Measurements from ENCODE around the gene KRTAP9-7. TPM values are rescaled to one million over a fixed set of nuclear protein-coding genes. Genes with fewer than 3 reads are reported as not detected.

KRTAP9-7 gene
- total RNA-seq, 1 experiment from 2014 or later, result not detected

DNA sequence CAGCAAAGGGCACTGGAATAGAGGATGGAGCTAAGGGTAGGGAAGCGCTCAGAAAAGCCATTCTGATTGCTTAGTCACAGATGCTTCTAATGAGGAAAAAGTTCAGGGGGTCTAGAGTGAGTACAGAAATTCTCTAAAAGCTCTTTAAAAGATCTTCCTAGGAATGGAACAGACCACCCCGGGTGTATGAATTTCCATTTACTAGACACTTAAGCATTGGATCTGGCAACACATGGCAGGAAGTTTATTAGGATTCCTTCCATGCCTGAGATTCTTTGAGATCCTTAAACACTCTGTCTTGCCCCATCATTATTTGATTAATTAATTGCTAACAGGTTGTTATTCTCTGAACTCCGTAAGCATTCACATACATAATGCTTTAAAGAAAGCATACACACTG is 8.5 kb downstream of the KRTAP9-7 start:
- H3K4me3 ChIP-seq (ENCODE audit: low read depth, low read length, poor library complexity, severe bottlenecking), result no peak overlapping the region
- TF ChIP-seq, protein P1, sequence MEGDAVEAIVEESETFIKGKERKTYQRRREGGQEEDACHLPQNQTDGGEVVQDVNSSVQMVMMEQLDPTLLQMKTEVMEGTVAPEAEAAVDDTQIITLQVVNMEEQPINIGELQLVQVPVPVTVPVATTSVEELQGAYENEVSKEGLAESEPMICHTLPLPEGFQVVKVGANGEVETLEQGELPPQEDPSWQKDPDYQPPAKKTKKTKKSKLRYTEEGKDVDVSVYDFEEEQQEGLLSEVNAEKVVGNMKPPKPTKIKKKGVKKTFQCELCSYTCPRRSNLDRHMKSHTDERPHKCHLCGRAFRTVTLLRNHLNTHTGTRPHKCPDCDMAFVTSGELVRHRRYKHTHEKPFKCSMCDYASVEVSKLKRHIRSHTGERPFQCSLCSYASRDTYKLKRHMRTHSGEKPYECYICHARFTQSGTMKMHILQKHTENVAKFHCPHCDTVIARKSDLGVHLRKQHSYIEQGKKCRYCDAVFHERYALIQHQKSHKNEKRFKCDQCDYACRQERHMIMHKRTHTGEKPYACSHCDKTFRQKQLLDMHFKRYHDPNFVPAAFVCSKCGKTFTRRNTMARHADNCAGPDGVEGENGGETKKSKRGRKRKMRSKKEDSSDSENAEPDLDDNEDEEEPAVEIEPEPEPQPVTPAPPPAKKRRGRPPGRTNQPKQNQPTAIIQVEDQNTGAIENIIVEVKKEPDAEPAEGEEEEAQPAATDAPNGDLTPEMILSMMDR (conservative IDR thresholded peaks at IDR 0.05; ENCODE audit: low read depth, low read length), result no peak
- TF ChIP-seq EZH2 (IDR thresholded peaks at IDR 0.05; ENCODE audit: borderline replicate concordance, low read depth, low read length, poor library complexity, severe bottlenecking), result no peak
- H3K27ac ChIP-seq (ENCODE audit: low read depth, low read length, poor library complexity, severe bottlenecking), result no peak overlapping the region
- H3K27me3 ChIP-seq (replicated peaks; ENCODE audit: insufficient read depth, low read depth, low read length, poor library complexity), result no peaks in the 10 kb centered on the region
- no TSS peak for BruUV-seq (replicated peaks)
- ChIA-PET POLR2A (ENCODE audit: low non-redundant PET) (no interaction called here), CTCF (no interaction called here)
- H3K4me1 ChIP-seq (ENCODE audit: insufficient read depth, low read length, poor library complexity, severe bottlenecking), result peaks cover 20% of the 10 kb centered on the region
- no peaks in the 10 kb centered on the region for H3K9me3 ChIP-seq (ENCODE audit: low read depth, low read length, poor library complexity, severe bottlenecking)
- no peaks in the 10 kb centered on the region for H3K36me3 ChIP-seq (ENCODE audit: insufficient read depth, low read length, poor library complexity, severe bottlenecking)
- DNase-seq (ENCODE audit: low spot score), result peak; percentile 52
- intact Hi-C loops (cut with micrococcal nuclease; ENCODE audit: unreplicated experiment), result no loop called here

DNA sequence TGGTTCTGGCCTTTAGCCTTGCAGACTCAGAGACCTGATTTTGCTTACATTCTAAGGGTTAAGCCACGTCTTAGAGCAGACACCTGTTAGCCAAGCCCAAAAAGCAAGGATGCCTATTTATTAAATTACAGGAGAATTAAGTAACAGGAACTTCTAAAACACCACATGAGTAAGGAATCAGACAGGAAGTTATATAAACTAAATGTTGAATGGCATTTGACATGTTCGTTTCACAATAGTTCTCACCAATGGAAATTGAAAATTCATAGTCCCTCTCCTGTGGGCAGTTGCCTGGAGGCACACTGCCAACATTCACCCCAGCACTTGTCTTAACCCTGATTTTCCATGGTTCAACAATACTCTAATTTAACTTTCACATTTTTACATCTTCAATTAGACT is 9.0 kb downstream of the KRTAP9-7 start:
- no peaks in the 10 kb centered on the region for H3K27me3 ChIP-seq (replicated peaks; ENCODE audit: insufficient read depth, low read depth, low read length, poor library complexity)
- intact Hi-C loops (cut with micrococcal nuclease; ENCODE audit: unreplicated experiment), result no loop called here
- ChIA-PET CTCF (no interaction called here), POLR2A (ENCODE audit: low non-redundant PET) (no interaction called here)
- no TSS peak for BruUV-seq (replicated peaks)
- DNase-seq (ENCODE audit: low spot score), result peak; percentile 27
- H3K36me3 ChIP-seq (ENCODE audit: insufficient read depth, low read length, poor library complexity, severe bottlenecking), result no peaks in the 10 kb centered on the region
- no peak overlapping the region for H3K4me3 ChIP-seq (ENCODE audit: low read depth, low read length, poor library complexity, severe bottlenecking)
- no peaks in the 10 kb centered on the region for H3K9me3 ChIP-seq (ENCODE audit: low read depth, low read length, poor library complexity, severe bottlenecking)
- peaks cover 20% of the 10 kb centered on the region for H3K4me1 ChIP-seq (ENCODE audit: insufficient read depth, low read length, poor library complexity, severe bottlenecking)
- H3K27ac ChIP-seq (ENCODE audit: low read depth, low read length, poor library complexity, severe bottlenecking), result no peak overlapping the region
- TF ChIP-seq, protein P1 (conservative IDR thresholded peaks at IDR 0.05; ENCODE audit: low read depth, low read length), result no peak
- TF ChIP-seq EZH2 (IDR thresholded peaks at IDR 0.05; ENCODE audit: borderline replicate concordance, low read depth, low read length, poor library complexity, severe bottlenecking), result no peak

DNA sequence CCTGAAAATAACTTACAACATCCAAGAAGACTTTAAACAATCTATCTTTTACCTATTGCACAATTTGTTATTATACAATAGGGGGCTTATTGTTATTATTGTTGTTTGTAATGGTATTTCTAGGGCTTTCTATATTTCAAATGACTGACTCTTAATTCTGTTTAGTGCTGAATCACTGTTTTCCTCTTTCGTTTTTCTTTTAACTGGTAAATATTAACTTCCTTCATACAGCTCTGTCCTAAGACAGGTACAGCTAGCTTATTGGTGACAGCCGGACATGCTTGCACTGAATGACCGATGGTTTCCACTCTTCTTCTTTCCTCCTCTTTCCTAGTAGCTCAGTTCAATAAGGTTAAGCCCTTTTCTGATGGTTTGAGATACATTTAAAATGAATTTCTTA is 11.6 kb downstream of the KRTAP9-7 start:
- no peak overlapping the region for H3K27ac ChIP-seq (ENCODE audit: low read depth, low read length, poor library complexity, severe bottlenecking)
- no peak for DNase-seq (ENCODE audit: low spot score)
- ChIA-PET CTCF (no interaction called here), POLR2A (ENCODE audit: low non-redundant PET) (interaction anchor here (0.7 kb wide), 1 partner anchor 141 kb away, joined by 6 read pairs; no protein-coding TSS in a partner anchor)
- H3K4me1 ChIP-seq (ENCODE audit: insufficient read depth, low read length, poor library complexity, severe bottlenecking), result peaks cover 20% of the 10 kb centered on the region
- intact Hi-C loops (cut with micrococcal nuclease; ENCODE audit: unreplicated experiment), result no loop called here
- no peaks in the 10 kb centered on the region for H3K9me3 ChIP-seq (ENCODE audit: low read depth, low read length, poor library complexity, severe bottlenecking)
- H3K4me3 ChIP-seq (ENCODE audit: low read depth, low read length, poor library complexity, severe bottlenecking), result no peak overlapping the region
- no TSS peak for BruUV-seq (replicated peaks)
- TF ChIP-seq, protein P1 (conservative IDR thresholded peaks at IDR 0.05; ENCODE audit: low read depth, low read length), result no peak
- no peak for TF ChIP-seq EZH2 (IDR thresholded peaks at IDR 0.05; ENCODE audit: borderline replicate concordance, low read depth, low read length, poor library complexity, severe bottlenecking)
- H3K36me3 ChIP-seq (ENCODE audit: insufficient read depth, low read length, poor library complexity, severe bottlenecking), result no peaks in the 10 kb centered on the region
- H3K27me3 ChIP-seq (replicated peaks; ENCODE audit: insufficient read depth, low read depth, low read length, poor library complexity), result no peaks in the 10 kb centered on the region
